ENCODE data around the gene CREBRF. TPM values are rescaled to one million over a fixed set of nuclear protein-coding genes. Genes with fewer than 3 reads are reported as not detected.
"Not testable (repeated sequence)": the region's sequence is repeated elsewhere in the genome, so short reads cannot be mapped to it uniquely, and the experiment has no call there.

The CREBRF gene
- total RNA-seq, 4 donors from 2014 or later = 24.3 to 40.6 (median 32.3) TPM

DNA sequence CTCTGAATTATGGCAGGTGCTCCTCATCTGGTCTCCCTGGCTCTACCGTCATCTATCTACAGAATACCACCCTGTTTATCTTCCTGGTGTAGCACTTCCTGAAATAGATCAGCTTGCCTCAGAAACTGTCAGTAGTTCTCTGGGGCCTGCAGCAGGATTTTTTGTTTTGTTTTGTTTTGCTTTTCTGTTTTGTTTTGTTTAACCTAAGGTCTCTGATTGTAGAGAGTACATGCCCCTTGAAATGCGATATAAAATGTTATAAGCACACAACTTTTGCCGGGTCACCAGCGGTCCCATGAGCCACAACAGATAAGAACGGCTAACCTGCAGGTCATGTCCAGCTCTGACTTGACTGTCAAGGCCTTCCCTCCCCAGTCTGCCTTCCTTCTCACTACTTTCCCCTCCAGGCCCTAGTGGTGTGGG lies 26.6 kb upstream of the CREBRF start:
- intact Hi-C loops (cut with DNase I; ENCODE audit: low total_unique reads) = no loop called here
- TF ChIP-seq, protein P1, sequence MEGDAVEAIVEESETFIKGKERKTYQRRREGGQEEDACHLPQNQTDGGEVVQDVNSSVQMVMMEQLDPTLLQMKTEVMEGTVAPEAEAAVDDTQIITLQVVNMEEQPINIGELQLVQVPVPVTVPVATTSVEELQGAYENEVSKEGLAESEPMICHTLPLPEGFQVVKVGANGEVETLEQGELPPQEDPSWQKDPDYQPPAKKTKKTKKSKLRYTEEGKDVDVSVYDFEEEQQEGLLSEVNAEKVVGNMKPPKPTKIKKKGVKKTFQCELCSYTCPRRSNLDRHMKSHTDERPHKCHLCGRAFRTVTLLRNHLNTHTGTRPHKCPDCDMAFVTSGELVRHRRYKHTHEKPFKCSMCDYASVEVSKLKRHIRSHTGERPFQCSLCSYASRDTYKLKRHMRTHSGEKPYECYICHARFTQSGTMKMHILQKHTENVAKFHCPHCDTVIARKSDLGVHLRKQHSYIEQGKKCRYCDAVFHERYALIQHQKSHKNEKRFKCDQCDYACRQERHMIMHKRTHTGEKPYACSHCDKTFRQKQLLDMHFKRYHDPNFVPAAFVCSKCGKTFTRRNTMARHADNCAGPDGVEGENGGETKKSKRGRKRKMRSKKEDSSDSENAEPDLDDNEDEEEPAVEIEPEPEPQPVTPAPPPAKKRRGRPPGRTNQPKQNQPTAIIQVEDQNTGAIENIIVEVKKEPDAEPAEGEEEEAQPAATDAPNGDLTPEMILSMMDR (IDR thresholded peaks at IDR 0.05) = no peak
- TF ChIP-seq POLR2A (IDR thresholded peaks at IDR 0.05) (no peak), EP300 (IDR thresholded peaks at IDR 0.05; ENCODE audit: low read depth) (no peak), POLR2AphosphoS5 (IDR thresholded peaks at IDR 0.05) (no peak)
- H3K4me3 ChIP-seq = no peak overlapping the region
- peak overlapping the region; percentile 18 to 58 (median 44) for H3K27ac ChIP-seq
- H3K27me3 ChIP-seq = no peaks in the 10 kb centered on the region
- WGBS, 2 donors (ENCODE audit: low coverage in 1 of 2) = 39 to 46% methylated on average over 4 to 5 of the region's 5 CpGs
- H3K36me3 ChIP-seq = no peaks in the 10 kb centered on the region
- in situ Hi-C loops (cut with MboI; ENCODE audit: low pct_ligation_motif_present in 1 of 4, low pct_unique_long_range_greater_than_20kb in 1 of 4, low sequenced_read_pairs in 3 of 4) = no loop called here
- no peak for DNase-seq
- peaks cover 4 to 24% (median 12%) of the 10 kb centered on the region in 4 donors for H3K4me1 ChIP-seq
- no peaks in the 10 kb centered on the region for H3K9me3 ChIP-seq

DNA sequence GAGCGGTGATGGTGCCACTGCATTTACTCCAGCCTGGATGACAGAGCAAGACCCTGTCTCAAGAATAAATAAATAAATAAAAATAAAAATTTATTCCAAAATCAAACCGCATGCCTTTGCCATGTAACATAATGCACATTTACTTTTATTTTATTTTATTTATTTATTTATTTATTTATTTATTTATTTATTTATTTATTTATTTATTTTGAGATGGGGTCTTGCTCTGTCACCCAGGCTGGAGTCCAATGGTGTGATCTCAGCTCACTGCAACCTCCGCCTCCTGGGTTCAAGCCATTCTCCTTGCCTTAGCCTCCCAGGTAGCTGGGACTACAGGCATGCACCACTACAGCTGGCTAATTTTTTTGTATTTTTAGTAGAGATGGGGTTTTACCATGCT lies 24.1 kb upstream of the CREBRF start:
- WGBS, 2 donors (ENCODE audit: low coverage in 1 of 2) = 98 to 100% methylated on average over 3 of the region's 3 CpGs

DNA sequence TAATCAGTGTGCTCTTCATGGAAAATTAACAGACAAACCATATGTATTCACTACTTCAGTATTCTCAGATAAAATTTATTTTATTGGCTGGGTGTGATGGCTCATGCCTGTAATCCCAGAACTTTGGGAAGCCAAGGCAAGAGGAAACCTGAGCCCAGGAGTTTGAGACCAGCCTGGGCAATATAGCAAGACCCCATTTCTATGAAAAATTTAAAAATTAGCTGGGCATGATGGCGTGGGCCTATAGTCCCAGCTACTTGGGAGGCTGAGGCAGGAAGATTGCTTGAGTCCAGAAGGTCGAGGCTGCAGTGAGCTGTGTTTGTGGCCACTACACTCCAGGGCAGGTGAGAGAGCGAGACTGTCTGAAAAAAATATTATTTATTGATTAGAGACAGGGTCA lies 23.4 kb upstream of the CREBRF start:
- Histone ChIP-seq H3K36me3 (no peaks in the 10 kb centered on the region), H3K4me1 (peaks cover 4 to 45% (median 12%) of the 10 kb centered on the region in 4 donors), H3K9me3 (no peaks in the 10 kb centered on the region), H3K27me3 (no peaks in the 10 kb centered on the region), H3K27ac (no peak overlapping the region), H3K4me3 (no peak overlapping the region)
- no peak for DNase-seq
- in situ Hi-C loops (cut with MboI; ENCODE audit: low pct_ligation_motif_present in 1 of 4, low pct_unique_long_range_greater_than_20kb in 1 of 4, low sequenced_read_pairs in 3 of 4) = no loop called here
- 80 to 99% methylated on average over 1 to 3 of the region's 3 CpGs for WGBS, 2 donors (ENCODE audit: low coverage in 1 of 2)
- intact Hi-C loops (cut with DNase I; ENCODE audit: low total_unique reads) = no loop called here
- TF ChIP-seq POLR2A (IDR thresholded peaks at IDR 0.05) (no peak), POLR2AphosphoS5 (IDR thresholded peaks at IDR 0.05) (no peak), EP300 (IDR thresholded peaks at IDR 0.05; ENCODE audit: low read depth) (no peak)
- TF ChIP-seq, protein P1 (IDR thresholded peaks at IDR 0.05) = no peak

More for the DNA sequence above, 24.1 kb upstream of the CREBRF start:
- DNase-seq; H3K9me3 ChIP-seq; H3K4me3 ChIP-seq; intact Hi-C loops (cut with DNase I; ENCODE audit: low total_unique reads); H3K36me3 ChIP-seq; H3K27me3 ChIP-seq; in situ Hi-C loops (cut with MboI; ENCODE audit: low pct_ligation_motif_present in 1 of 4, low pct_unique_long_range_greater_than_20kb in 1 of 4, low sequenced_read_pairs in 3 of 4); H3K27ac ChIP-seq: not testable (repeated sequence)
- peaks cover 4 to 44% (median 12%) of the 10 kb centered on the region in 4 donors for H3K4me1 ChIP-seq

DNA sequence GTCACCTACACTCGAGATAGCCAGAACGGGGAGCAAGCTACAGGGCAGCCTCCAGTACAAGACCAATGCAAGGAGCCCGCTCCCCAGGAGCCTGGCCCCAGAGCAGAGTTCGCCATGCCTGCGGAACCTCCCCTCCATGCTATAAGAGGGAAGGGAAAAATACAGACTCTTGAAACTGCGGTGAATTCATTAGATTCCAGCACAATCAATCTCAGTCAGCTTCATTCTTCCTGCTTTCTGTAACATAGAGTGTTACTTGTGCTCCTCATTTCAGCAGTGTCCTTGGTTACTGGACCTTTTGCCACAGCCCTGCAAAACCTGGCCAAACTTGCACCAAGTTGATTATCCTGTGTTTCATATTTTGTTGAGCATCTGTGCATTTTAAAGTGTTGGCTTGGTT lies 22.2 kb upstream of the CREBRF start:
- peaks cover under 1 to 34% (median 10%) of the 10 kb centered on the region in 4 donors for H3K4me1 ChIP-seq

More for the DNA sequence above, 22.2 kb upstream of the CREBRF start:
- H3K27ac ChIP-seq = no peak overlapping the region
- intact Hi-C loops (cut with DNase I; ENCODE audit: low total_unique reads) = no loop called here
- WGBS, 2 donors (ENCODE audit: low coverage in 1 of 2) = 82 to 89% methylated on average over 6 of the region's 6 CpGs
- no peak overlapping the region for H3K4me3 ChIP-seq
- in situ Hi-C loops (cut with MboI; ENCODE audit: low pct_ligation_motif_present in 1 of 4, low pct_unique_long_range_greater_than_20kb in 1 of 4, low sequenced_read_pairs in 3 of 4) = no loop called here
- H3K27me3 ChIP-seq = no peaks in the 10 kb centered on the region
- no peaks in the 10 kb centered on the region for H3K9me3 ChIP-seq
- DNase-seq = no peak
- TF ChIP-seq POLR2AphosphoS5 (IDR thresholded peaks at IDR 0.05) (no peak), EP300 (IDR thresholded peaks at IDR 0.05; ENCODE audit: low read depth) (no peak), POLR2A (IDR thresholded peaks at IDR 0.05) (no peak)
- TF ChIP-seq, protein P1 (IDR thresholded peaks at IDR 0.05) = no peak
- H3K36me3 ChIP-seq = no peaks in the 10 kb centered on the region
